Esophagus muscularis mucosa (tissue), 4 donors: ENCODE data around the gene SPAG7. TPM values are rescaled to one million over a fixed set of nuclear protein-coding genes. Genes with fewer than 3 reads are reported as not detected.

ENCODE experiments used
- DNase-seq: peaks from one replicate; pipeline ENCODE4 v3.0.0-alpha.2; 2017; ENCODE audit errors: extremely low spot score
- H3K27ac ChIP-seq, 4 donors: fragments of 200-600 bp; sonication (generic); replicated peaks in 1 of 4; 1 replicate in 3 of 4; 2 replicates in 1 of 4; pipeline ENCODE4 v1.5.1; 2016 to 2019; ENCODE audit warnings: mild to moderate bottlenecking in 1 of 4
- H3K27me3 ChIP-seq, 4 donors: fragments of 200-600 bp; sonication (generic); one replicate each; pipeline versions ENCODE4 v1.5.1 to v1.6.0; 2016 to 2019
- H3K36me3 ChIP-seq, 4 donors: fragments of 200-600 bp; sonication (generic); one replicate each; pipeline ENCODE4 v1.5.1; 2016 to 2019
- H3K4me1 ChIP-seq, 4 donors: fragments of 200-600 bp; sonication (generic); one replicate each; pipeline ENCODE4 v1.5.1; 2016 to 2019
- H3K4me3 ChIP-seq, 4 donors: fragments of 200-600 bp; sonication (generic); 1 replicate in 2 of 4; 2 replicates in 2 of 4; pipeline ENCODE4 v1.5.1; 2016 to 2019; ENCODE audit warnings: mild to moderate bottlenecking in 4 of 4, moderate library complexity in 1 of 4
- H3K9me3 ChIP-seq, 4 donors: fragments of 200-600 bp; sonication (generic); 1 replicate in 3 of 4; 2 replicates in 1 of 4; pipeline ENCODE4 v1.5.1; 2016 to 2019
- CTCF ChIP-seq, 3 experiments: fragments of 200-600 bp in 2 of 3; fragments of 450-650 bp in 1 of 3; sonication (generic) in 2 of 3; IDR thresholded peaks; one replicate each; pipeline ENCODE4 v1.5.1; 2017 to 2019; ENCODE audit warnings: antibody characterized with exemption in 3 of 3, mild to moderate bottlenecking in 2 of 3, moderate library complexity in 1 of 3
- EP300 ChIP-seq: sonication (generic); formaldehyde crosslinking; IDR thresholded peaks from one replicate; pipeline ENCODE4 v1.6.1; 2017; ENCODE audit warnings: antibody characterized with exemption
- POLR2A ChIP-seq: fragments of 450-650 bp; IDR thresholded peaks from one replicate; pipeline ENCODE4 v1.6.1; 2017; ENCODE audit warnings: antibody characterized with exemption, moderate library complexity, mild to moderate bottlenecking, low read depth
- POLR2AphosphoS5 ChIP-seq, 2 donors: sonication (generic); formaldehyde crosslinking; IDR thresholded peaks; one replicate each; pipeline ENCODE4 v1.6.1; 2017; ENCODE audit warnings: antibody characterized with exemption in 2 of 2
- WGBS: methylation state at CpG from one replicate; pipeline ENCODE4 v1.1.5; 2018; 5-methylcytosine and 5-hydroxymethylcytosine counted together
- intact Hi-C: fragments of 100-400 bp; cut with DNase I; formaldehyde crosslinking; loops from one replicate; pipeline ENCODE4 v1.15.1; 2023
- total RNA-seq, 4 donors: library from RNA; depleted of rRNA; stranded (reverse); fragments of >200 nt; gene quantifications; one replicate each; pipeline versions ENCODE4 v1.1.0 to v1.2.1, GENCODE V29; 2016

SPAG7 gene
- total RNA-seq, 4 donors from 2014 or later = 45.5 to 74.7 (median 63.6) TPM

- peaks cover 15 to 45% (median 37%) of the 10 kb centered on the region in 4 donors for H3K36me3 ChIP-seq
- intact Hi-C loops = no loop called here
- no peak for DNase-seq
- peaks cover 2 to 9% (median 4%) of the 10 kb centered on the region in 4 donors for H3K4me1 ChIP-seq
- H3K27me3 ChIP-seq = no peaks in the 10 kb centered on the region
- H3K9me3 ChIP-seq = no peaks in the 10 kb centered on the region
- TF ChIP-seq EP300 (no peak), POLR2A (no peak), POLR2AphosphoS5 (IDR thresholded peaks at IDR 0.05) (no peak), CTCF (IDR thresholded peaks at IDR 0.05) (no peak)
- 77% methylated on average over 9 of the region's 9 CpGs for WGBS
- H3K27ac ChIP-seq = no peak overlapping the region
- H3K4me3 ChIP-seq = no peak overlapping the region
Measured at GRCh38 chr17:4960279-4960922, 7.2 kb downstream of the SPAG7 start.

GRCh38 chr17:4959261-4959965 lies 8.2 kb downstream of the SPAG7 start:
- intact Hi-C loops = no loop called here
- Histone ChIP-seq H3K4me3 (no peak overlapping the region), H3K27ac (no peak overlapping the region), H3K4me1 (no peaks in the 10 kb centered on the region), H3K27me3 (no peaks in the 10 kb centered on the region), H3K9me3 (no peaks in the 10 kb centered on the region), H3K36me3 (peaks cover 15 to 45% (median 37%) of the 10 kb centered on the region in 4 donors)
- TF ChIP-seq EP300 (no peak), CTCF (IDR thresholded peaks at IDR 0.05) (no peak), POLR2A (no peak), POLR2AphosphoS5 (IDR thresholded peaks at IDR 0.05) (no peak)
- WGBS = 84% methylated on average over 18 of the region's 18 CpGs
- no peak for DNase-seq

- no peak overlapping the region for H3K27ac ChIP-seq
- H3K4me3 ChIP-seq = no peak overlapping the region
- H3K9me3 ChIP-seq = no peaks in the 10 kb centered on the region
- TF ChIP-seq POLR2AphosphoS5 (IDR thresholded peaks at IDR 0.05) (no peak), POLR2A (no peak), CTCF (IDR thresholded peaks at IDR 0.05) (no peak), EP300 (no peak)
- H3K36me3 ChIP-seq = peaks cover 15 to 45% (median 37%) of the 10 kb centered on the region in 4 donors
- H3K4me1 ChIP-seq = no peaks in the 10 kb centered on the region
- H3K27me3 ChIP-seq = no peaks in the 10 kb centered on the region
- no peak for DNase-seq
- intact Hi-C loops = no loop called here
- WGBS = 57% methylated on average over 3 of the region's 3 CpGs
Measured at GRCh38 chr17:4958102-4958501, 9.5 kb downstream of the SPAG7 start.

GRCh38 chr17:4956493-4957061 lies 11.0 kb downstream of the SPAG7 start:
- peaks cover 15 to 45% (median 34%) of the 10 kb centered on the region in 4 donors for H3K36me3 ChIP-seq

More at GRCh38 chr17:4956493-4957061, 11.0 kb downstream of the SPAG7 start:
- WGBS = 56% methylated on average over 6 of the region's 10 CpGs
- no peaks in the 10 kb centered on the region for H3K27me3 ChIP-seq
- TF ChIP-seq CTCF (IDR thresholded peaks at IDR 0.05) = peak in 1 of 3 experiments; percentile 15
- TF ChIP-seq EP300 = no peak
- no peak overlapping the region for H3K4me3 ChIP-seq
- H3K9me3 ChIP-seq = no peaks in the 10 kb centered on the region
- no peak for DNase-seq
- H3K4me1 ChIP-seq = peaks cover 0 to 6% (median 5%) of the 10 kb centered on the region in 4 donors
- no peak overlapping the region for H3K27ac ChIP-seq
- intact Hi-C loops = no loop called here
